GM19455 (cell line): ENCODE results near the gene FAM9C.
"Not testable (repeated sequence)": the region's sequence is repeated elsewhere in the genome, so short reads cannot be mapped to it uniquely, and the experiment has no call there.

Experiments used
- ATAC-seq: cut with Tn5 transposase; IDR thresholded peaks from one replicate; pipeline ENCODE4 v1.9.1; 2021; ENCODE audit not compliant: unreplicated experiment

Gene FAM9C

GRCh38 chrX:13043938-13044337 lies 482 bp downstream of the FAM9C start:
- no peak for ATAC-seq

GRCh38 chrX:13043138-13043537 lies 1.3 kb downstream of the FAM9C start:
- no peak for ATAC-seq

DNA sequence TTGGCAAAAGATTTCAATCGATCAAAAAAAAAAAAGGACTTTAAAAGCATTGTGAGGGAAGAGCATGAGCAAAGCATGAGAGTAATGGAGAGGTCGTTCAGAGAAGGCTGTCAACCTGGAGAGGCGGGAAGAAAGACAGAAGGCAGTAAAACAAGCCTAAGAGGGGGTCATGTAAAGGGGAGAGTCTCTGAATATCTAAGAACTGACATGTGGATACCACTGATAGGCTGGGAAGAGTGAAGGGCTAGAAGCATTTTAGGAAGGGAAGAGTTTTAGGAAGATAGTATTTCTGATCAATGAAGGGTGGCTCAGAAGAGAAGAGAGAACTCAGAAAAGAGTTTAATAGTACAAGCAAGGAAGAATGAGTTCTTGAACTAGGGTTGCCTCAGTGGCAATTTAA lies 7.5 kb downstream of the FAM9C start:
- ATAC-seq, result no peak

GRCh38 chrX:13033193-13033592 lies 11.2 kb downstream of the FAM9C start:
- no peak for ATAC-seq

DNA sequence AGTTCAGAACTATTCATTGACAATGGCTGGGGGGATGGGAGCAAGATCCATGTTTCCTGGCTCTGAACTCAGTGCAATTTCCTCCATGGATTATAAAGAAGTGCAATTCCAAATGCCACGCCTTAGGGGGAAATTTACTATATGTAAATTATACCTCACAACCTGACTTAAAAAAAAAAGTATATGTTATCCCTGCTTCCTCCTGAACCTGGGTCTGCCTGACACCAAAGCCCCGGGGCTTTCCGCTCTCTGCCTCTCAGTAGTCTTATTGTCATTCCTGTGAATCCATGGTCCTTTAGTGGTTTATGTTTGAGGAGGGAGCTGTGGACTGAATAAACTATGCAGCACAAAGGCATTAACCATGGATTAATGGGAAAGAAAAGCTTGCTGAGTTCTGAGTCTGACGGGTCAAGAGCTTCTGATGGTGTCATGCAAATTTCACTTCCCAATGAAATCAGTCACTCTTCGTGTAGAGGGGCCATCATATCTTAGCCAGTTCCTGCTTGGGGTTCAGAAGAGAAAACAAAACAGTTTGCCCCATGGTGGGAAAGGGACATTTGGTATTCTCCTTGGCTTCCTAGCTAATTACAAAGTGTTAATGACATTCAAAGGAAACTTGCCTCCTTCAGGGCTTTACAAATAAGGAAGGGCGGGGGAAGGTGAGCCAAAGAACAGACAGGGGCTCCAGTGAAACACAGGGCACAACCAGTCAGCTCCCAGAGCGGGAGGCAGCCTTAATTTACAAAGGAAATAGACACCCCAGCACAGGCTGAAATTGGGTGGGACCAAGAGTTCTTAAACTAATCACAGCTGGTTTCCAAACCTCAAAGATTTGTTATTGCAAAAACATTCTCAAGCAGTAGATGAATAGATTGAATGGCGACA lies 14.3 kb downstream of the FAM9C start:
- ATAC-seq, result no peak

GRCh38 chrX:13029637-13029886 lies 14.9 kb downstream of the FAM9C start:
- ATAC-seq, result no peak

- no peak for ATAC-seq
These were observed 15.4 kb downstream of the FAM9C start for GRCh38 chrX:13028871-13029636.

DNA sequence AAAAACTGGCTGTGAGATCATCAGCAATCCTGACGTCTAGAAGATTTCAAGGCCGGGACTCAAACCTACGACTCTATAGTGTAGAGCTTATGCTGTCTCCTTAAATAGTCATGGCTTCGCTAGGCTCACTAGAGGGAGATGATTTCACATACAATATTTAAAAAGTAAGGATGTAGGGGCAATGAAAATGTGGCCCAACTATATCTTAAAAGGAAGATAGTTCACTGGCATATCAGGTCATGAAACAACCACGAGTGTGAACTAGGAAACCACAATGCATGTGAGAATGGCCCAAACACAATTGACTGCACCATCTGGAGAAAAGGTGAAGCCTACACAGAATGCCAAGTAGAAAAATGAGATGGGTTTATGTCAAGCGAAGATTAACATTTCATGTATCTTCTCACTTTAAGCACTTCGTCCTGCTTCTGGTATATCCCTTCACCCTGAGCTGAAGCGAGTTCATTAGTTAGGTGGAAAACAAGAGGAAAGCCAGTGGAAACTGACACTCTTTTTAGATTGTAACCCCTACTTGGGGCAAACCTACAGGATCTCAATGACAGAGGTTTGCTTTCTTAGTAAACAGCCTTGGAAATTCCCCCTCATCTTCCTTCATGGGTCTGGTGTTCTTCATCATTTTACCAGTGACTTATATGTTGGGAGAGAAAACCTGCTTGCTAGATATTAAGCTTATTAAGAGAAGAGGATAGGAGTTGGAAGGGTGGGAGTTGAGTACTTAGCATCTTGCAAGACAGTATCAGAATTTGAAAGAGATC lies 17.4 kb downstream of the FAM9C start:
- no peak for ATAC-seq

- no peak for ATAC-seq
These were observed 19.4 kb downstream of the FAM9C start for GRCh38 chrX:13024986-13025385.

- ATAC-seq, result no peak
These were observed 20.4 kb downstream of the FAM9C start for GRCh38 chrX:13023979-13024378.

- ATAC-seq, result no peak
These were observed 20.9 kb downstream of the FAM9C start for GRCh38 chrX:13023567-13023966.

- ATAC-seq, result no peak
These were observed 21.5 kb downstream of the FAM9C start for GRCh38 chrX:13022926-13023325.

DNA sequence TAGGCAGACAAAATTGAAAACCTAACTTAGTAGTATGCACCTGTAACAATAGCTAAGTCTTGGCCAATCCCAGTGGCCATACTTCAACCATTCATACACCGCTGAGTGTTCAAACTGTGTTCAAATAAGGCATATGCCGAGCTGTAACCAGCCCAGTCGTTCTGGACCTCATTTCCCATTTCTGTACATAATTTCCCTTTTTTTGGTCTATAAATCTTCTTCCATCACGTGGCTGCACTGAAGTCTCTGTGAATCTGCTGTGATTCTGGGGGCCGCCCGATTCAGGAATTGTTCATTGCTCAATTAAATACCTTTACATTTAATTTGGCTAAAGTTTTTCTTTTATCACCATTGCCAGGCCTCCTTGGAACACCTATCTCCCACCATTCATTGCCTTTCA lies 27.7 kb downstream of the FAM9C start:
- ATAC-seq, result not testable (repeated sequence)

- no peak for ATAC-seq
These were observed 28.7 kb downstream of the FAM9C start for GRCh38 chrX:13015536-13016236.

- peak; percentile 34 for ATAC-seq
These were observed 30.0 kb downstream of the FAM9C start for GRCh38 chrX:13014111-13015096.

DNA sequence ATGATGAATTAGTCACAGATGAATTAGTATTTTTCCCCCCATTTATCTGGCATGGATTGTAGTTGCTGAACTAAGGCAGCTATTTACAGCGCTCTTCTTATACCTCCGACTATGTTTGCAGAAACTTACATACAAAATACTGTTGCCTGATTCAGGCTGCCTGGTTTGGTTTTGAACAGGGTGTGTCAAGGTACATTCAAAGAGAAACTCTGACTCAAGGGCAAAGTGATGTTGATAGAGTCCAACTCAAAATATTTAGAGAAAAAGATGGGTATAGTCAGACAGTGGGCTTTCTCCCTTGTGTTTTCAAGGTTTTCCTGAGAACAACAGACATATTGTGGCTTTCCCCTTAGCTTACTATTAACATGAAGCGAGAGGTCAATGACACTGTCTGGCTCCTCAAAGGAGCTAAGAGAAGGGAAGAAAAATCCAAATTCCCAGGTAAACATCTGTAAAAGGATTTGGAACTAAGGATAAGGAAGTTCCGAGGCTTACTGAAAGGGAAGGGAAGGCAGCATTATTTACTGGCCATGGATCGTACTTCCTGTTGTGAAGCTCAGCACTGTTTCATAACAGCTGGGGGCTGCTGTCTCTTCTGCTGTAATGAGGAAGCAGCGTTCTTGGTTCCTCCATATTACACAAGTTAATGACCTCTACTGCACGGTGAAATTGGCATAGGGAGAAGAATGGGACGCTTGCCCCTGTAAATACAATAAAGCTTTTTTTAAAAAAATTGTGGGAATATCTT lies 30.9 kb downstream of the FAM9C start:
- peak; percentile 88 for ATAC-seq

GRCh38 chrX:13010546-13010945 lies 33.9 kb downstream of the FAM9C start:
- no peak for ATAC-seq

- no peak for ATAC-seq
These were observed 34.6 kb downstream of the FAM9C start for GRCh38 chrX:13009844-13010243.

GRCh38 chrX:13009273-13009672 lies 35.1 kb downstream of the FAM9C start:
- no peak for ATAC-seq
